OCI-LY1 (cell line): ENCODE data around the gene PLS3.

ENCODE experiments used
- CTCF ChIP-seq: fragments of 200-600 bp; sonication (generic), shearing (Covaris generic); IDR thresholded peaks from 2 replicates; pipeline ENCODE4 v1.5.1; 2017; ENCODE audit warnings: mild to moderate bottlenecking, antibody characterized with exemption, low read length, moderate library complexity, mixed read lengths
- EZH2 ChIP-seq: fragments of 200-600 bp; sonication (generic), shearing (Covaris generic); IDR thresholded peaks from 2 replicates; pipeline ENCODE4 v1.8.0; 2017; ENCODE audit warnings: borderline replicate concordance, mixed run types, mild to moderate bottlenecking, antibody characterized with exemption, low read length, moderate library complexity, mixed read lengths

- TF ChIP-seq CTCF, result no peak
- no peak for TF ChIP-seq EZH2
Observed at GRCh38 chrX:115522952-115523351, 38.0 kb upstream of the PLS3 start.
